Measurements from ENCODE around the gene UMPS.
"Not testable (repeated sequence)": the region's sequence is repeated elsewhere in the genome, so short reads cannot be mapped to it uniquely, and the experiment has no call there.

The UMPS gene

DNA sequence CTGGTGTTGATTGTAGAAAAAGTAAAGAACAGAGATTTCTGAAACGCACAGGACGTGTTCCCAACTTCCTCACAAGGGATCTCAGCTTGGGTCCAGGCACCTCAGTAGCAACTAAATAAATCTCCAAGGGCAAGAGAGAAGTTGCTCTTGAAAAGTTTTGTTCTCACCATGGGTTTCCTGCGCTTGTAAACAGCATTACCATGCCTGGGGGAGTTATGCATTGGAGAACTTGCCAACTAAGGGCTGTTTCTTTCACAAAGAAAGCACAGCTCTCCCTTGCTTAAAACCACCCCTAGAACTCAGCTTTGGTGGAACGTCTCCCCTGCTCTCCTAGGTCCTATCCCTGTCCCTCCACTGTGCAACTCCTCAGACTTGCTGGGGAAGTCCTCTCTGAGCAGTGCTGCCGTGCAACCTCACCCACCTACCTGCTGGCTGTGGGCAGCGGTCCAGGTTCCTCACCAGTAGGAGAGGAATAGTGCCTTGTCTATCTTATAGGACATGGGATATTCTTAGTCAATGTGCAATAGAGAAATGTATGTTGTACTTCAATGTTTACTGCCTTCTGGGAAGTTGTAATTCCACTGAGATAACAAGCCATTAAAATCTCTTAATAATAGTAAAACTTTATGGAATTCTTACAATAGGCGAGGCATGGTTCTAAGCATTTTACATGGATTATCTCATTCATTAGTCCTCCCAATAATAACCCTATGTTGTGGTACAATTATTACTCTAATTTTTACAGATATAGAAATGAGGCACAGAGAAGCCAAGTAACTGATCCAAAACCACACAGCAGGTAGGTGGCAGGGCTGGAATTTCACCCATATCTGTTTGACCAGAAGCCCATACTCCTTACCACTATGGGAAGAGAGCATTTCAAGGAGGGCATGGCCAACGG is 51.5 kb downstream of the UMPS start:
- FAIRE-seq, result no peak

DNA sequence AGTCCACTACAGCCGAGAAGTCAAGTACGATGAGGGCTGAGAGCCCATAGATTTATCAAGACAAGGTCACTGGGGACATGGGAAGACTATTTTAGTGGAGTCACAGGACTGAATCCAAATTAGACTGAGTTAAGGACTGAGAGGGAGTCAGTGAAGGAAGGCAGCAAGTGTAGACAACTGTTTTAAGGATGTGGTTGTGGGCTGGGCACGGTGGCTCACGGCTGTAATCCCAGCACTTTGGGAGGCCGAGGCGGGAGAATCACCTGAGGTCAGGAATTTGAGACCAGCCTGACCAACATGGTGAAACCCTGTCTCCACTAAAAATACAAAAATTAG is 52.1 kb downstream of the UMPS start:
- FAIRE-seq, result not testable (repeated sequence)

DNA sequence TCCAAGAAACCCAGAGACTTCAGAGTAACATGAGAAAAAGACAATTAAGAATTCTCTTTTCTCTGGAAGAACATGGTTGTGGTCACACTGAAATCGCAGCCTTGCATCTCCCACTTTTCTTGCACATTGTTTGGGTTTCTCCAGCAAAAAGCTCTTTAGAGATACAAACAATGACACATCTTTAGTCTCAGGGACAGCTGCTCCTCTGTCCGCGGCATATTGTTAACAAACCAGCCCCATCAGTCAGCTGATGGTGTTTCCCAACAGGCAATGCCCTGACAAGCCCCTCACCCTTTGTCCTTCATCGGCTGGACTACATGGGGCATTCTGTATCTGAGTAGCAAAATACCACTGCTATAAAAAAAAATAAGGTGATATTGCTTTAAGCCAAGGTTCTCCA is 53.4 kb downstream of the UMPS start:
- no peak for FAIRE-seq

DNA sequence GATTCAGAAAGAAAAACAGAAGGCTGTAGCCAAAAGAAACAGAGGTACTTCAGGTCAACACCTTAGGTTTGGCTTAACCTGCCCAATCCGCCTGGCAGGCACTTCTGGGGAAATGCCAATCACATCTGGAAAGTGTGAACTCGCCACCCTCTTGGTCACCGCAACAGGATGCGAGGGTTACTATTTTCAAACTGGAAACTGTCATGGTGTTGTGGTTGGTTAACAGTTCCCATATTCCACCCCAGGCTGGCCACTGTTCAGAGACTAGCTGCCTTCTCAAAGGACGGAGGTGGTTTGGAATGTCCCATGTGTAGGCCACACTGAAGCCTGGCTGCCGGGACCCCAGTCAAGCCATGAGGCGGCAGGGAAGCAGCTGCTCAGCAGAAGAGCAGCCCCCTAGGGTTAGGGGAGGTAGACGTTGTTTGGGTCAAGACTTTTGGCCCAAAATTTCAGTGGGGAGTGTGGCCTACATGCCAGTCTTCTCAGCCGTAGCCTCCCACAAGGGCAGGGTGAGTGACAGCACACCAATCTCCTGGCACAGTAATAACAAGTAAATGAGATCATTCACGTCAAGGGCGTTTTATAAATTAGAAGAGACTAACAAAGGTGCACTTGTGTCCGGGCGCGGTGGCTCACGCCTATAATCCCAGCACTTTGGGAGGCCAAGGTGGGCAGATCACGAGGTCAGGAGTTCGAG is 54.6 kb downstream of the UMPS start:
- no peak for FAIRE-seq

DNA sequence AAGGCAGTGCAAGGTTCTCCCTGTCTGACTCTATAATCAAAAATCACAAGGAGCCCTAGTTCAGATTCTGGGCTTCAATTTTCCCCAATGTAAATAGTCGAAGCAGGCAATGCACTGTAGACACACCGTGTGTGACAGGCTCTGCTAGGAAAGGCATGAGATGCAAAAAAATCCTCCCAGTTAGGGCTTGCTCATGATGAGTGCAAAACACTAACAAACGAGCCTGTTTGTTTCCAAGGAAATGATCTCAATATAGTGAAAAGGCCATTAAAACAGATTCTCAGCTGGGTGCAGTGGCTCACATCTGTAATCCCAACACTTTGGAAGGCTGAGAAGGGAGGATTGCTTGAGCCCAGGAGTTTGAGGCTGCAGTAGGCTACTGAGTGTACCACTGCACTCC is 55.7 kb downstream of the UMPS start:
- FAIRE-seq, result no peak

DNA sequence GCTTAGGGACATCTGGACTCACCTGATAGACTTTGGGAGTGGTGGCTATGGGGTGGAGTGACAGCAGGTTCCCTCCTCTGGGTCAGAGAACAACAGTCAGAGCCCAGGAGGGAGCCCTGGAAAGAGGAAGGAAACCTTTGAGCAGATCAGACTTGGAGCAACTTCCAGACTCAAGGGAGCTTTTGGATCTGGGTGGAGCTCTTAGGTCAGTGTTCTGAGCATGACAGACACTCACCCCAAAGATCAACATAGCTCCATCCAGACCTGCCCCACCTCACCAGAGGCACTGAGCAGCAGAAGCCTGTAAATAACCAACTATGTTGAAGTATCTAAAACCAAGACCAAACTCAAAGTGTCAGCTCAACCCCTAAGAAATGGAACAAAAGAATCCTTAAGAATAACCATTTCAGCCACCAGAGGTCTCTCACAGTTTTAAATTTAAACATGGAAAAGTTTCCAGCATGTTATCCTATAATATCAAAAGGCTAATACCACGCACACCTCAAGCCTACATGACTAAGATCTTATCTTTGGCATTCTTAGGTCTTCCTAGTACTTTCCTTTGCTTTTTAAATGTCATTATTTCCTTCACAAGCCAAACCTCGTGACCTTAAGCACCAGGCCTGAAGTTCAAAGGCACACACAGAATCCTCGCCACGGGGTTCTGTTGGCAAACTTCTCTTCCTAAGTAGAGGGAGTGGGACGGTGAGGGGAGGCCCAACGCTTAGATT is 56.4 kb downstream of the UMPS start:
- peak; percentile 26 for FAIRE-seq

DNA sequence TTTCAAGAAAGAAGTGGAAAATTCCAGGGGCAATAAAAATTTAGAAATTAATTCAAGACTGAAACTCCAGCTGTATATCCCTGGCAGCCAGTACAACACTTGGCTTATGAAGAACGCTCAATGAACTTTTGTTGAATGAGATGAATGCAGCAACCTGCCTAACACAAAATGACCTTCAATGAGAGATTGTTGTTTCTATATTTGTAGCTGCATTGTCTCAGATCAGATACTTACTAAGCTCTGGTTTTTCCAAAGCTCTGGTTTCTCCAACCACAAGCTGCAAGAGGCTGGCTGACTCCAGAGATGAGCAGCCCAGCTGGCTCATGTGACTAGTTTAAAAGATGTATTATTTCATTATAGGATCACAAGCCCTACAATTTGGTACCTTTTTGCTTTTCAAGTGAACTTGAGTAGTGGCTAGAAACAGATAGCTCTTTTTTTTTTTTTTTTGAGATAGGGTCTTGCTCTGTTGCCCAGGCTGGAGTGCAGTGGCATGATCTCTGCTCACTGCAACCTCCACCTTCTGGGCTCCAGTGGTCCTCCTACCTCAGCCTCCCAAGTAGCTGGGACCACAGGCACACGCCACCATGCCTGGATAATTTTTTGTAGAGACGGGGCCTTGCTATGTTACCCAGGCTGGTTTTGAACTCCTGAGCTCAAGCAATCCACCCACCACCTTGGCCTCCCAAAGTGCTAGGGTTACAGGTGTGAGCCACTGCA is 57.4 kb downstream of the UMPS start:
- no peak for FAIRE-seq

DNA sequence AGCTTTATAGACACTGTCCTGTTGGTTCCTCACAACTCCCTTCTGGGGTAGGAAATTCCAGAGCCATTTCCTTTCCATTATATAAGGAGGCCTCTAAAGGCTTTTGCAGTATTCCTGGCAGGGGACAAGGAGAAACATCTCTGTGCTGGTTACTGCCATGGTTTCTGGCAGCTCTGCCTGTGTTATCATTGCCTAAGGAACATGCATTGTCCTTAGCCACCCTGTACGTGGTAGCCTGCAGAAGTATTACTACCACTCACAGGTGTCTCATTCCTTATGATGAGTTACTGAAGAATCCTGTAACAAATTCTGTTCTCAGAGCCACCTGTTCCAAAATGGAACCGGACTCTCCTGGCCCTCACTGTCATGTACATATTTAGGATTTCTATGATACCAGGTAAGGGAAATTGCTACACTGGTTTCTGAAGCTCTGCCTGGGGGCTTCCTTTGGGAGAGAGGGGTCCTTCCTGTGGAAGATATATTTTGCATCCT is 58.0 kb downstream of the UMPS start:
- no peak for FAIRE-seq

DNA sequence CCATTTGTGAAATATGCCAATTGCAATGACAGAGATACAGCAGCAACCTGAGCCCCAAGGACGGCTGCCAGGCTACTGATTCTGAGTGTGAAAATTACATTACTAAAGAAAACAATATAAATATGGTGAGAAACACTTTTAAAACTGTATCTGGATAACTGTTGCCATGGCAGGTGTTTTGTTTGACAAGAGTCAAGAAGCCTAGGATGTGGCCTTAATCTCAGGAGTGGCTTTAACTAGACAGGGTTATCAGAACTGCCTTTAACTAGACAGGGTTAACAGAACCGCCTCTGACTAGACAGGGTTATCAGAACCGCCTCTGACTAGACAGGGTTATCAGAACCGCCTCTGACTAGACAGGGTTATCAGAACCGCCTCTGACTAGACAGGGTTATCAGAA is 58.9 kb downstream of the UMPS start:
- not testable (repeated sequence) for FAIRE-seq

DNA sequence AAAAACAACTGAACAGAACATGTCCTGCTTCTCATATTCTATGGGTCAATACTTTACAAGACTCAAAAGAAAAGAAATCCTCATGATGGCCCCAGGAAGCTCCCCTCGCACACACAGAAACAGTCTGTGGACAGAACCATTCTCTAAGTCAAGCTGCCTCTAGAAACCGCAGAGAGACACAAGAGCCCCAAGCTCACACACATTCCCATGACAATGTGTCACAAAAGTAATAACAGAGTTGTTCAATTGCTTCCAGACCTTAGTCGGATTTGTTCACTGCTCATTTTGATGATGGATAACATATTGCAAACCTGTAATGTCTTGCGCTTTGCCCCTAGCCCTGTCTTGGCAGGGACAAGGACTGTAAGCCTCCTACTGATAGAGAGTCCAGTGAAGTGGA is 60.9 kb downstream of the UMPS start:
- no peak for FAIRE-seq

DNA sequence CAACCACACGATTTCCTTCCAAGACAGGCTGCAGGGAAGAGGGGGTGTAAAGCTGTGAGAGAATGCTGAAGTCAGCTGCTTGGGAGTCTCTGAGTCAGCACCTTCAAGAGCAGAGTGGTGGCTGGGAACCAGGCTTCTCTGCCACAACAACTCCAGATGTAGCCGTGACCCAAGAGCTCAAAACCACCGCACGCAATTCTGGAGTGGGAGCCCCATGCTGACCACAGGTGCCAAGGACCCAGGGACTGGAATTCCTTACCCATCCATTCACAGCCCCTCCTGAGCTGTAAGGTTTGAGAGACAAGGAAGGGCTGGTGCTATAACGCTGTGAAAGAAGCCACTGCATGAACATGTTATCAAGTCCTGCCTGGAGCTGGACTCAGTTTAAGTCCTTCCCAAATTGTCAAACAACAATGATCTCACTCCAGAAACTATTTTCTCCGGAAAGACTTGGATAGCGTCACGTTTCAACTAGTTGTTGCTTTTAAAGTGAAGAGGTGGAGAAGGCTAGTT is 61.4 kb downstream of the UMPS start:
- no peak for FAIRE-seq

DNA sequence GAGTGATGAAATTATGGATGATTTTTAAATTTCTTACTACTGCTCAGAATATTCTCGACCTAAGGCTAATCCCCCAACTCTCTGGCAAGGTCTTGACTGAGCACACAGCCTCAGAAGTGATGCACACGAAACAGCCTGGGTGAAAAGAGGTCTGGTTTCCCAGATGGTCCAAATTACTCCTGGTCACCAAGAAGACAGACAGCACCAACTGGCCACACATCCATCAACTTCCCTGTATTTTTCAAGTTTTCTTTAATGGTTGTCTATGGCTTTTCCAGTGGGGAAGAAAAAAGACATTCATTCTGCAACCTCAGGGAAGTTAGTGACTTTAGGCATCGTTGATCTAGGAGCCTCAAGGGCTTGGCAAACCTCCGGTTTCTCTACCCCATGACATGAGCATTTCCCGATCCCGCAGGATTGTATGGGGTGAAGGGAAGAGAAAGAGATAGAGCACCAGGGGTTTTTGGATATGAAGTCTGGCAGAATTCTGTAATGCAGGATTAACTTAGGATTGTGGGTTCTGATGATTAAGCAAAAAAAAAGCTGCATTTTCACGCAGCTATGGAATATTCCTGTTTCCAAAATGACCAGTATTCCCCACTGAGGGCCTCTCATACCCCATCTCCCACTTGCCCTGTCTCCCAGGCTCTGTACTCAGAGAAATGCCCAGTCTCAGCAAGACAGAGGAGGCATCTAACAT is 62.2 kb downstream of the UMPS start:
- no peak for FAIRE-seq

DNA sequence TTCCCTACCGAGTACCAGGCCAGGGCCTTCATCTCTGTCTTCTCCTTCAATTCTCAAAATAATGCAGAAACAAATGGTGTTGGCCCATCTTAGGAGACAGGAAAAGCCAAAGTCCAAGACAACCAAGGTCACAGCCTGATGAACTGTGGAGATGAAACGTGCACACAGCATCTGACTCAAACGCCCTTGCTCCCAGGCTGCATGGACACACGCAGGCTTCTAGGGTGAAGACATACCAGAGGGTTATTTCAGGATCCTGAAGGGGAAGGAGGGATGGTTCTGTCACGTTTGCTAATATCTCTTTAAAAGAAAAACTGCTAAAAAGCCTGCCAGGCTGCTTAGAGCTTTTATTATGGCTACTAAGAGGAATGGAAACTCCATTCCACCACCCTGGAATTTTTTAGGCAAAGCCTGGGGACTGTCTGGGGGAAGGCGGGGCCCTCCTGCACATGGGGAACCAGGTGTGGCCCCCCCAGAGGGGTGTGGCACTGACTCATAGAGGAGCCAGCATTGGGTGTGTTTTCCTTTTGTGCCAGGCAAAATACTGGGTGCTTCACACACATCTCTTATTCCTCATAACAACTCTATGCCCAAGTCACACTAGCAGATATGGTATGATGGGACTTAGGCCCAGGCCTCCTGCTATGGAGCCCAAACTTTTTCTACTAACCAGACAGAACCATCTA is 62.9 kb downstream of the UMPS start:
- FAIRE-seq, result no peak

DNA sequence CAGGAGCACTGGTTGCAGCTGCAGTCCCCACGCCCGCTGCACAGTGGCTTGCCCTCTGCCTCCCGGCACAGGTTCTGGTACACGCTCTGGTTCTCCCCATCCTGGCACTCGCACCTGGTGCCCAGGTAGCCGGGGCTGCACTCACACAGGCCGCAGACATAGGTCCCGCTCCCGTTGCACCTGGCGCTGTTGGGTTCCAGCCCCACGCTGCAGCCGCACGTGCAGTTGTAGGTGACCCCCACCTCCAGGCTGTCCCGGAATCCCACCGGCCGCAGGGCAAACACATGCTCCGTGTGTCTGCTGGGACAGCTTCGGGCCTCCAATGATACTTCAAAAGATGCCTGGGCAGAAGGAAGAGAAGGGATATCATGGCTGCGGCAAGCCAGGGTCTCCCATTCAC is 66.2 kb downstream of the UMPS start:
- no peak for FAIRE-seq

DNA sequence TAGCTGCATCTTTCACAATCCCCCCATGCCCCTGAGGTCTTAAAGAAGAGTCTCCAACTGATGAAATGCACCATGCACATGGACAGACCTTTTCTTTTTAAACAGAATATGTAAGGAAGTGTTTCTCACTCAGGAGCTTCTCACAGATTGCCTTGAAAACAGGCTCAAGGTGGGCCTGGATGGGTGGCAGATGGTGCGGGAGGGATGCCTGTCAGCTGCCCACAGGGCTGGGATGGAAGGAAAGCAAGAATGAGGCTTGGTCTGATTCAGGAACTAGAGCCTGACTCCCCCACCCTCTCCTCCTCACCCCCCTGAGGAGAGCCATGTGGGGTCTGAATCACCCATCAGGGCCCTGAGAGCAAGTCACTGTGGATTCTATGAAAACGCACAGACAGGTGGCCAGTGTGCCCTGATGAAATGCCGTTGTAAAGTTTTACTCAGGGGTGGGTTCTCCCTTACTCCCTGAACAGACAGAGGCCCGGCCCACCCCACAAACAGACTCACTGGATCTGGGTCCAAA is 67.2 kb downstream of the UMPS start:
- FAIRE-seq, result no peak

Data from endometrium (tissue), 2 donors.